ENCODE measurements around the gene ENOX2.

DNA sequence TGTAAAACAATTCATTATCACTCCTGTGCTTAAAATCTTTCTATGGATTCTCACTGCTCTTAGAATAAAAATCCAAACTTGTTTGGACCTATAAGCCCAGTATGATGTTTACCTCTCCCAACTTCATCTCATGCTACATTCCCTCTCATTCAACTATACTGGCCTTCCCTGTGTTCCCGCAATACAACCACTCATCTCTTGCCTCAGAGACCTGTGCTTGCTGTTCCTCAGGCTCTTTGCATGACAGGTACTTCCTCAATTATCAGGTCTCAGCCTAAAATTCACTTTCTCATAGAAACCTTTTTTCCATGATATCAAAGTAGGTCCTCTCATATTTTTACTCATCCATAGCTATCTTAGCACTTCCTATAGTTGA lies 71.7 kb downstream of the ENOX2 start:
- TF ChIP-seq POLR2A (IDR thresholded peaks at IDR 0.05) (no peak), POLR2AphosphoS5 (IDR thresholded peaks at IDR 0.05) (no peak)
- TF ChIP-seq, protein P1, sequence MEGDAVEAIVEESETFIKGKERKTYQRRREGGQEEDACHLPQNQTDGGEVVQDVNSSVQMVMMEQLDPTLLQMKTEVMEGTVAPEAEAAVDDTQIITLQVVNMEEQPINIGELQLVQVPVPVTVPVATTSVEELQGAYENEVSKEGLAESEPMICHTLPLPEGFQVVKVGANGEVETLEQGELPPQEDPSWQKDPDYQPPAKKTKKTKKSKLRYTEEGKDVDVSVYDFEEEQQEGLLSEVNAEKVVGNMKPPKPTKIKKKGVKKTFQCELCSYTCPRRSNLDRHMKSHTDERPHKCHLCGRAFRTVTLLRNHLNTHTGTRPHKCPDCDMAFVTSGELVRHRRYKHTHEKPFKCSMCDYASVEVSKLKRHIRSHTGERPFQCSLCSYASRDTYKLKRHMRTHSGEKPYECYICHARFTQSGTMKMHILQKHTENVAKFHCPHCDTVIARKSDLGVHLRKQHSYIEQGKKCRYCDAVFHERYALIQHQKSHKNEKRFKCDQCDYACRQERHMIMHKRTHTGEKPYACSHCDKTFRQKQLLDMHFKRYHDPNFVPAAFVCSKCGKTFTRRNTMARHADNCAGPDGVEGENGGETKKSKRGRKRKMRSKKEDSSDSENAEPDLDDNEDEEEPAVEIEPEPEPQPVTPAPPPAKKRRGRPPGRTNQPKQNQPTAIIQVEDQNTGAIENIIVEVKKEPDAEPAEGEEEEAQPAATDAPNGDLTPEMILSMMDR (IDR thresholded peaks at IDR 0.05) = no peak
